CD8-positive, alpha-beta memory T cell (primary cell): Measurements from ENCODE around the gene SLC38A4. TPM values are rescaled to one million over a fixed set of nuclear protein-coding genes. Genes with fewer than 3 reads are reported as not detected.

Source experiments
- CTCF ChIA-PET: fragments of 350-600 bp; sonication (Branson Sonifier 250); formaldehyde crosslinking; loops from one replicate; lab custom pipeline; 2021; ENCODE audit warnings: antibody characterized with exemption; lab: Charles Lee
- POLR2A ChIA-PET: fragments of 350-600 bp; sonication (Branson Sonifier 250); formaldehyde crosslinking; loops from one replicate; lab custom pipeline; 2021; ENCODE audit warnings: antibody characterized with exemption; lab: Charles Lee
- DNase-seq, 5 donors: peaks; one replicate each; pipeline versions ENCODE4 v3.0.0 to v3.0.0-alpha.2; 2020 to 2022; ENCODE audit warnings: mixed read lengths in 1 of 5
- H3K27ac ChIP-seq: one replicate; pipeline ENCODE4 v1.7.0; 2013; ENCODE audit warnings: low read depth, mild to moderate bottlenecking, low read length, moderate library complexity
- H3K27me3 ChIP-seq: 2 replicates; pipeline ENCODE4 v1.7.0; 2013; ENCODE audit warnings: low read length, mild to moderate bottlenecking; ENCODE audit not compliant: insufficient read depth, poor library complexity, severe bottlenecking
- H3K36me3 ChIP-seq: 2 replicates; pipeline ENCODE4 v1.7.0; 2013; ENCODE audit warnings: mild to moderate bottlenecking, low read length, moderate library complexity; ENCODE audit not compliant: insufficient read depth
- H3K4me1 ChIP-seq: 2 replicates; pipeline ENCODE4 v1.7.0; 2013; ENCODE audit warnings: mild to moderate bottlenecking, low read length, moderate library complexity; ENCODE audit not compliant: insufficient read depth
- H3K4me3 ChIP-seq: 2 replicates; pipeline ENCODE4 v1.7.0; 2013; ENCODE audit warnings: mild to moderate bottlenecking, low read length
- H3K9me3 ChIP-seq: 2 replicates; pipeline ENCODE4 v1.7.0; 2013; ENCODE audit warnings: mild to moderate bottlenecking, low read length
- H3K27ac Mint-ChIP-seq, 8 donors: one replicate each; pipeline ENCODE4 v1.8.0; 2020 to 2021; ENCODE audit warnings: mixed read lengths in 8 of 8, mild to moderate bottlenecking in 6 of 8, inconsistent platforms in 3 of 8, moderate library complexity in 3 of 8
- H3K27me3 Mint-ChIP-seq, 2 donors: one replicate each; pipeline ENCODE4 v1.8.0; 2020 to 2021; ENCODE audit warnings: mixed read lengths in 2 of 2, mild to moderate bottlenecking in 1 of 2, moderate library complexity in 1 of 2
- H3K36me3 Mint-ChIP-seq, 3 donors: one replicate each; pipeline ENCODE4 v1.8.0; 2020 to 2021; ENCODE audit warnings: mixed read lengths in 3 of 3, inconsistent platforms in 1 of 3, mild to moderate bottlenecking in 1 of 3
- H3K4me1 Mint-ChIP-seq, 3 donors: one replicate each; pipeline ENCODE4 v1.8.0; 2020 to 2021; ENCODE audit warnings: mixed read lengths in 3 of 3, inconsistent platforms in 1 of 3, mild to moderate bottlenecking in 1 of 3
- H3K4me3 Mint-ChIP-seq, 7 donors: one replicate each; pipeline ENCODE4 v1.8.0; 2020 to 2021; ENCODE audit warnings: mixed read lengths in 7 of 7, mild to moderate bottlenecking in 6 of 7, moderate library complexity in 4 of 7, inconsistent platforms in 2 of 7
- H3K9me3 Mint-ChIP-seq, 5 donors: one replicate each; pipeline ENCODE4 v1.8.0; 2020 to 2022; ENCODE audit warnings: mixed read lengths in 5 of 5, mild to moderate bottlenecking in 3 of 5, moderate library complexity in 2 of 5, inconsistent platforms in 1 of 5
- polyA plus RNA-seq: library from polyadenylated mRNA; unstranded; fragments of 300-500 nt; fragmentation: Illumina TruSeq; gene quantifications from one replicate; pipeline ENCODE4 v1.2.3, GENCODE V29; 2021
- total RNA-seq, 2 experiments: library from RNA; stranded (reverse); gene quantifications; one replicate each; pipeline ENCODE4 v1.2.3, GENCODE V29; 2021

The SLC38A4 gene
- total and polyA plus RNA-seq, 3 experiments from 2014 or later: not detected

- Mint-ChIP-seq H3K9me3 (peaks cover 0 to 2% (median 0%) of the 10 kb centered on the region in 5 donors), H3K27me3 (peaks cover 10 to 43% of the 10 kb centered on the region in 2 donors), H3K4me1 (peaks cover 5 to 7% (median 7%) of the 10 kb centered on the region in 3 donors), H3K4me3 (no peak overlapping the region), H3K36me3 (no peaks in the 10 kb centered on the region), H3K27ac (no peak overlapping the region)
- Histone ChIP-seq H3K27ac (no peak overlapping the region), H3K4me3 (no peak overlapping the region), H3K27me3 (no peaks in the 10 kb centered on the region), H3K4me1 (no peaks in the 10 kb centered on the region), H3K36me3 (no peaks in the 10 kb centered on the region), H3K9me3 (no peaks in the 10 kb centered on the region)
- ChIA-PET POLR2A (no interaction called here), CTCF (no interaction called here)
- no peak for DNase-seq
Measured at GRCh38 chr12:46808955-46809697, 16.7 kb downstream of the SLC38A4 start.

DNA sequence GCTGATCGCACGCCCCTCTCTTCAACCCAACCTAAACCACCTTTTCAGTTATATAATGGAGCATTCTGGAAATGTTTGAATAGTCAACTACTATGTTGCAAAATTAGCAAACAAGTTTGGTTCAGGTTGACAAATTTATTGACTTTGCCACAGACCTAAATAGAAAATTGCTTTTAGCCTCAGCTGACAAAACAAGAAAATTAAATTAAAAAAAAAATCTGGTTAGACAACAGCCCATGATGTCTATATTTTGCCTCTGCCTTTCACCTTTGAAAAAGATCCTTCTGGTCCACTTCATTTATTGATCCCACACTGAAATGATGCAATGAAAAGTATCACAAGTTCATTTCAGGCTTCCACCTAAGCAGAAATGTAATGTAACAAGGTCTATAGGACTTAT, 17.5 kb downstream of the SLC38A4 start:
- no peak for DNase-seq
- Histone ChIP-seq H3K36me3 (no peaks in the 10 kb centered on the region), H3K4me1 (no peaks in the 10 kb centered on the region), H3K9me3 (no peaks in the 10 kb centered on the region), H3K4me3 (no peak overlapping the region), H3K27ac (no peak overlapping the region), H3K27me3 (no peaks in the 10 kb centered on the region)
- POLR2A ChIA-PET: no interaction called here
- Mint-ChIP-seq H3K36me3 (no peaks in the 10 kb centered on the region), H3K4me1 (peaks cover 5 to 7% (median 7%) of the 10 kb centered on the region in 3 donors), H3K9me3 (peaks cover 0 to 2% (median 0%) of the 10 kb centered on the region in 5 donors), H3K4me3 (no peak overlapping the region), H3K27me3 (peaks cover 10 to 44% of the 10 kb centered on the region in 2 donors), H3K27ac (no peak overlapping the region)
- CTCF ChIA-PET: no interaction called here

- Histone ChIP-seq H3K36me3 (no peaks in the 10 kb centered on the region), H3K27me3 (no peaks in the 10 kb centered on the region), H3K4me3 (no peak overlapping the region), H3K4me1 (no peaks in the 10 kb centered on the region), H3K9me3 (no peaks in the 10 kb centered on the region), H3K27ac (no peak overlapping the region)
- Mint-ChIP-seq H3K27ac (no peak overlapping the region), H3K4me1 (no peaks in the 10 kb centered on the region), H3K4me3 (no peak overlapping the region), H3K36me3 (no peaks in the 10 kb centered on the region), H3K9me3 (peaks cover 0 to 2% (median 0%) of the 10 kb centered on the region in 5 donors), H3K27me3 (peaks cover 9 to 39% of the 10 kb centered on the region in 2 donors)
- CTCF ChIA-PET: no interaction called here
- POLR2A ChIA-PET: no interaction called here
- DNase-seq: no peak
Measured at GRCh38 chr12:46804054-46804453, 21.7 kb downstream of the SLC38A4 start.

DNA sequence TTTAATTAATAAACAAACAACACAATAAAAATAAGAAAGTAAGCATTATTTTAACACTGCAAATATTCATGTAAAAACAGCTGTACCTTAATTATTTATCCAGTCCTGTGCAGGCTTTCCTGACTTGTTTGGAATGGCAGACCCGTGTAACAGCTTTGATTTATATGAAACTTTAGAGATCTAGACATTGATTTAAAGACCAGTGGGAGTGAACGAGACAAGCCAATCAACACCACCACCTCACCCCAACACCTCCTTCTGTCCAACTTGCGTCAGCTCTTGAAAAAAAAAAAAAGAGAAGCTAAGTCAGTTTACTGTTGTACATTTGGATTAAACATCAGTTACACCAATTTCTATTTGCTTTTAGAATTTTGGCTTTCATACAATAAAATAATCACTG, 22.3 kb downstream of the SLC38A4 start:
- no peaks in the 10 kb centered on the region for H3K36me3 Mint-ChIP-seq
- no peak overlapping the region for H3K27ac Mint-ChIP-seq
- no peaks in the 10 kb centered on the region for H3K36me3 ChIP-seq
- no peak for DNase-seq
- ChIA-PET POLR2A (no interaction called here), CTCF (no interaction called here)
- no peak overlapping the region for H3K27ac ChIP-seq
- H3K27me3 Mint-ChIP-seq: peaks cover 6 to 35% of the 10 kb centered on the region in 2 donors
- H3K27me3 ChIP-seq: no peaks in the 10 kb centered on the region
- peaks cover 0 to 2% (median 0%) of the 10 kb centered on the region in 5 donors for H3K9me3 Mint-ChIP-seq
- H3K4me1 Mint-ChIP-seq: no peaks in the 10 kb centered on the region
- no peak overlapping the region for H3K4me3 Mint-ChIP-seq
- H3K4me1 ChIP-seq: no peaks in the 10 kb centered on the region
- no peaks in the 10 kb centered on the region for H3K9me3 ChIP-seq
- no peak overlapping the region for H3K4me3 ChIP-seq

GRCh38 chr12:46801293-46801692, 24.5 kb downstream of the SLC38A4 start:
- no peaks in the 10 kb centered on the region for H3K9me3 ChIP-seq
- H3K4me1 Mint-ChIP-seq: no peaks in the 10 kb centered on the region
- no peak overlapping the region for H3K4me3 ChIP-seq
- H3K27ac ChIP-seq: no peak overlapping the region
- ChIA-PET CTCF (no interaction called here), POLR2A (no interaction called here)
- no peak for DNase-seq
- H3K36me3 Mint-ChIP-seq: peaks cover 0 to 8% (median 0%) of the 10 kb centered on the region in 3 donors
- H3K4me1 ChIP-seq: no peaks in the 10 kb centered on the region
- H3K27me3 Mint-ChIP-seq: peaks cover 5 to 43% of the 10 kb centered on the region in 2 donors
- no peak overlapping the region for H3K4me3 Mint-ChIP-seq
- no peaks in the 10 kb centered on the region for H3K36me3 ChIP-seq
- no peak overlapping the region for H3K27ac Mint-ChIP-seq
- no peaks in the 10 kb centered on the region for H3K27me3 ChIP-seq
- H3K9me3 Mint-ChIP-seq: no peaks in the 10 kb centered on the region

GRCh38 chr12:46800160-46800559, 25.6 kb downstream of the SLC38A4 start:
- Histone ChIP-seq H3K4me3 (no peak overlapping the region), H3K27me3 (no peaks in the 10 kb centered on the region), H3K36me3 (no peaks in the 10 kb centered on the region), H3K27ac (no peak overlapping the region), H3K9me3 (no peaks in the 10 kb centered on the region), H3K4me1 (no peaks in the 10 kb centered on the region)
- H3K27me3 Mint-ChIP-seq: peaks cover 5 to 38% of the 10 kb centered on the region in 2 donors
- H3K4me1 Mint-ChIP-seq: no peaks in the 10 kb centered on the region
- peaks cover 0 to 8% (median 0%) of the 10 kb centered on the region in 3 donors for H3K36me3 Mint-ChIP-seq
- DNase-seq: no peak
- ChIA-PET POLR2A (no interaction called here), CTCF (no interaction called here)
- no peaks in the 10 kb centered on the region for H3K9me3 Mint-ChIP-seq
- H3K27ac Mint-ChIP-seq: no peak overlapping the region
- no peak overlapping the region for H3K4me3 Mint-ChIP-seq

DNA sequence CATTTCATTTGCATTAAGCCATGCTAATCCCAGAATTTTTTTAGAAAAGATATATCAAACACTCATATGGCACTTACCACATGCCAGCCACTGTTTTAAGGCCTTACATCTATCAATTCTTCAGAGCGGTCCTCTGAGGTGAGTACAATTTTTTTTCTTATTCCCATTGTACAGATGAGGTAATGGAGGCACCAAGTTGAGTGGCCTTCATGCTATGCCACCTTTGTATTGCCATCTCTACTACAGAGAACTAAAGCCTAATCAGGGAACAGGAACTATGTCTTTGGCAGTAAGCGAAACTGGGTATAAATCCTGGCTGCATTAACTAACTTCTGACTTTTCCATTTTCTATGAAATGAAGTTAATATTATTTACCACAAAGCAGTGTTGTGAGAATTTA, 27.1 kb downstream of the SLC38A4 start:
- H3K27ac Mint-ChIP-seq: no peak overlapping the region
- CTCF ChIA-PET: no interaction called here
- no peaks in the 10 kb centered on the region for H3K4me1 Mint-ChIP-seq
- DNase-seq: no peak
- no peaks in the 10 kb centered on the region for H3K27me3 ChIP-seq
- no peaks in the 10 kb centered on the region for H3K9me3 ChIP-seq
- POLR2A ChIA-PET: no interaction called here
- peaks cover 0 to 13% (median 0%) of the 10 kb centered on the region in 3 donors for H3K36me3 Mint-ChIP-seq
- H3K4me3 Mint-ChIP-seq: no peak overlapping the region
- no peak overlapping the region for H3K4me3 ChIP-seq
- peaks cover 2 to 29% of the 10 kb centered on the region in 2 donors for H3K27me3 Mint-ChIP-seq
- no peak overlapping the region for H3K27ac ChIP-seq
- H3K9me3 Mint-ChIP-seq: peaks cover 0 to 7% (median 0%) of the 10 kb centered on the region in 5 donors
- H3K4me1 ChIP-seq: no peaks in the 10 kb centered on the region
- H3K36me3 ChIP-seq: no peaks in the 10 kb centered on the region

DNA sequence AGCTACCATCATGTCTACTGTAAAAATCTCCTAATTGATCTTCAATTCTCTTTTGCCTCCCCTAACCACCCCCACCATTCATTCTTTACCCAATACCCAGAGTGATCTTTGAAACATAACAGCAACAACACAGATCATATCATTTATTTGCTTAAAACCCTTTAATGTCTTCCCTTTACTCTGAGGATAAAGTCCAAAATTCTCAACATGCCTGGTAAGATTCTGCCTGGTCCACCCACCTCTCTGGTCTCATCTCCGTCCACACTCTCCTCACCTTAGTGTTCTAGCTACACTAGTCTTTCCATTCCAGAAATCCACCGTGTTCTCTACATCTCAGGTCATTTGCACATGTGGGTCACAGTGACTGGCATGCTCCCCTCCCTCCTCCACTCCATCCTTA, 27.7 kb downstream of the SLC38A4 start:
- Histone ChIP-seq H3K27me3 (no peaks in the 10 kb centered on the region), H3K9me3 (no peaks in the 10 kb centered on the region), H3K27ac (no peak overlapping the region), H3K36me3 (no peaks in the 10 kb centered on the region), H3K4me1 (no peaks in the 10 kb centered on the region), H3K4me3 (no peak overlapping the region)
- H3K4me3 Mint-ChIP-seq: no peak overlapping the region
- H3K27ac Mint-ChIP-seq: no peak overlapping the region
- H3K4me1 Mint-ChIP-seq: no peaks in the 10 kb centered on the region
- peaks cover 0 to 7% (median 0%) of the 10 kb centered on the region in 5 donors for H3K9me3 Mint-ChIP-seq
- POLR2A ChIA-PET: no interaction called here
- no peak for DNase-seq
- peaks cover 2 to 27% of the 10 kb centered on the region in 2 donors for H3K27me3 Mint-ChIP-seq
- peaks cover 0 to 13% (median 0%) of the 10 kb centered on the region in 3 donors for H3K36me3 Mint-ChIP-seq
- CTCF ChIA-PET: no interaction called here
